H9 (cell line): ENCODE results near the gene NCCRP1. TPM values are rescaled to one million over a fixed set of nuclear protein-coding genes. Genes with fewer than 3 reads are reported as not detected.
A peak's percentile ranks its signal among the peaks of the same experiment; 100 is the strongest.

ENCODE experiments used
- DNase-seq: peaks from one replicate; pipeline ENCODE4 v3.0.0-alpha.2; 2017
- H2AFZ ChIP-seq: one replicate; pipeline ENCODE4 v1.6.1; 2013; ENCODE audit warnings: mild to moderate bottlenecking, low read length, control low read depth, moderate library complexity
- H2AK5ac ChIP-seq: 2 replicates; pipeline ENCODE4 v1.6.1; 2013; ENCODE audit warnings: low read length, control low read depth, mixed read lengths; ENCODE audit not compliant: insufficient read length
- H2BK120ac ChIP-seq: one replicate; pipeline ENCODE4 v1.6.1; 2013; ENCODE audit warnings: low read depth, mild to moderate bottlenecking, low read length, control low read depth, inconsistent platforms; ENCODE audit not compliant: poor library complexity, severe bottlenecking
- H2BK12ac ChIP-seq: 2 replicates; pipeline ENCODE4 v1.6.1; 2013; ENCODE audit warnings: low read length, control low read depth, mixed read lengths, low read depth; ENCODE audit not compliant: insufficient read length
- H2BK15ac ChIP-seq: 2 replicates; pipeline ENCODE4 v1.6.1; 2013; ENCODE audit warnings: low read depth, low read length, control low read depth
- H2BK20ac ChIP-seq: one replicate; pipeline ENCODE4 v1.6.1; 2013; ENCODE audit warnings: low read depth, mild to moderate bottlenecking, low read length, control low read depth, inconsistent platforms; ENCODE audit not compliant: poor library complexity, severe bottlenecking
- H2BK5ac ChIP-seq: 2 replicates; pipeline ENCODE4 v1.6.1; 2013; ENCODE audit warnings: low read length, control low read depth, mixed read lengths; ENCODE audit not compliant: insufficient read length
- H3K14ac ChIP-seq: 2 replicates; pipeline ENCODE4 v1.6.1; 2013; ENCODE audit warnings: low read length, control low read depth; ENCODE audit not compliant: insufficient read depth
- H3K18ac ChIP-seq: 2 replicates; pipeline ENCODE4 v1.6.1; 2013; ENCODE audit warnings: low read depth, mild to moderate bottlenecking, mixed read lengths, low read length, control low read depth; ENCODE audit not compliant: insufficient read length
- H3K23ac ChIP-seq: 2 replicates; pipeline ENCODE4 v1.6.1; 2013; ENCODE audit warnings: low read length, control low read depth, mixed read lengths, low read depth; ENCODE audit not compliant: insufficient read length
- H3K23me2 ChIP-seq: 2 replicates; pipeline ENCODE4 v1.6.1; 2013; ENCODE audit warnings: low read depth, mild to moderate bottlenecking, mixed read lengths, low read length, control low read depth; ENCODE audit not compliant: insufficient read length, poor library complexity, severe bottlenecking
- H3K27ac ChIP-seq: 2 replicates; pipeline ENCODE4 v1.5.1; 2013; ENCODE audit warnings: low read length, control low read depth, mixed read lengths, low read depth; ENCODE audit not compliant: insufficient read length
- H3K27me3 ChIP-seq: 2 replicates; pipeline ENCODE4 v1.6.1; 2013; ENCODE audit warnings: low read length, control low read depth, inconsistent platforms; ENCODE audit not compliant: insufficient read depth
- H3K4ac ChIP-seq: 2 replicates; pipeline ENCODE4 v1.6.1; 2013; ENCODE audit warnings: low read depth, mild to moderate bottlenecking, control low read depth, inconsistent platforms, low read length, moderate library complexity
- H3K4me1 ChIP-seq: 2 replicates; pipeline ENCODE4 v1.6.1; 2013; ENCODE audit warnings: low read length, control low read depth, inconsistent platforms; ENCODE audit not compliant: insufficient read depth
- H3K4me2 ChIP-seq: 2 replicates; pipeline ENCODE4 v1.6.1; 2013; ENCODE audit warnings: low read length, control low read depth, mixed read lengths; ENCODE audit not compliant: insufficient read length, insufficient read depth
- H3K56ac ChIP-seq: 2 replicates; pipeline ENCODE4 v1.6.1; 2013; ENCODE audit warnings: low read depth, mild to moderate bottlenecking, mixed read lengths, low read length, control low read depth; ENCODE audit not compliant: insufficient read length
- H3K79me1 ChIP-seq: 2 replicates; pipeline ENCODE4 v1.6.1; 2013; ENCODE audit warnings: low read depth, mild to moderate bottlenecking, moderate library complexity, low read length, control low read depth, inconsistent platforms; ENCODE audit not compliant: insufficient read depth, poor library complexity, severe bottlenecking
- H3K79me2 ChIP-seq: 2 replicates; pipeline ENCODE4 v1.6.1; 2013; ENCODE audit warnings: low read length, control low read depth, inconsistent platforms; ENCODE audit not compliant: insufficient read depth
- H3K9ac ChIP-seq: 2 replicates; pipeline ENCODE4 v1.6.1; 2013; ENCODE audit warnings: low read length, control low read depth, mixed read lengths; ENCODE audit not compliant: insufficient read length; ENCODE audit errors: extremely low read depth
- H3K9me3 ChIP-seq: one replicate; pipeline ENCODE4 v1.6.1; 2013; ENCODE audit warnings: low read depth, low read length, inconsistent platforms; ENCODE audit not compliant: control insufficient read depth
- H3T11ph ChIP-seq: one replicate; pipeline ENCODE4 v1.6.1; 2013; ENCODE audit warnings: mild to moderate bottlenecking, low read length, control low read depth, inconsistent platforms
- H4K20me1 ChIP-seq: one replicate; pipeline ENCODE4 v1.6.1; 2013; ENCODE audit not compliant: control insufficient read depth, insufficient read length, insufficient read depth
- H4K5ac ChIP-seq: 2 replicates; pipeline ENCODE4 v1.6.1; 2013; ENCODE audit warnings: low read depth, mild to moderate bottlenecking, mixed read lengths, low read length, control low read depth; ENCODE audit not compliant: insufficient read length
- H4K8ac ChIP-seq: replicated peaks from 2 replicates; pipeline ENCODE4 v1.6.1; 2013; ENCODE audit warnings: low read length, control low read depth, mixed read lengths, low read depth; ENCODE audit not compliant: insufficient read length
- H4K91ac ChIP-seq: 2 replicates; pipeline ENCODE4 v1.6.1; 2013; ENCODE audit warnings: low read depth, mild to moderate bottlenecking, moderate library complexity, mixed read lengths, low read length, control low read depth; ENCODE audit not compliant: insufficient read length
- H3K27ac Mint-ChIP-seq, 3 experiments: 2 replicates in 2 of 3; 3 replicates in 1 of 3; pipeline ENCODE4 v1.8.0; 2020 to 2021; ENCODE audit warnings: mixed read lengths in 3 of 3, mild to moderate bottlenecking in 1 of 3, moderate library complexity in 1 of 3
- H3K27me3 Mint-ChIP-seq: 2 replicates; pipeline ENCODE4 v1.8.0; 2021; ENCODE audit warnings: low read depth, mild to moderate bottlenecking, moderate library complexity, mixed read lengths
- H3K36me3 Mint-ChIP-seq, 3 experiments: 2 replicates in 2 of 3; 3 replicates in 1 of 3; pipeline ENCODE4 v1.8.0; 2020 to 2021; ENCODE audit warnings: low read depth in 3 of 3, mixed read lengths in 3 of 3; ENCODE audit not compliant: insufficient read depth in 1 of 3
- H3K4me1 Mint-ChIP-seq, 2 experiments: 2 replicates each; pipeline ENCODE4 v1.8.0; 2020; ENCODE audit warnings: mixed read lengths in 2 of 2
- H3K4me3 Mint-ChIP-seq, 2 experiments: 2 replicates in 1 of 2; 3 replicates in 1 of 2; pipeline ENCODE4 v1.8.0; 2020 to 2021; ENCODE audit warnings: mild to moderate bottlenecking in 2 of 2, mixed read lengths in 2 of 2, moderate library complexity in 1 of 2
- H3K9me3 Mint-ChIP-seq, 2 experiments: 2 replicates in 1 of 2; 3 replicates in 1 of 2; pipeline ENCODE4 v1.8.0; 2020; ENCODE audit warnings: mild to moderate bottlenecking in 2 of 2, mixed read lengths in 2 of 2, moderate library complexity in 1 of 2
- CTCF ChIP-seq: fragments of 200-600 bp; sonication (generic); conservative IDR thresholded peaks from 3 replicates; pipeline ENCODE4 v1.8.0; 2021; ENCODE audit warnings: antibody characterized with exemption, mild to moderate bottlenecking
- whole genome bisulfite sequencing: extraction: QIAGEN DNeasy Blood & Tissue Kit; methylation state at CpG from one replicate; pipeline ENCODE4 v1.1.7; 2013; ENCODE audit warnings: missing lambda C conversion rate, low lambda C conversion rate, mixed read lengths; ENCODE audit not compliant: insufficient read length; ENCODE audit errors: extremely low coverage; 5-methylcytosine and 5-hydroxymethylcytosine counted together
- total RNA-seq: library from RNA; stranded (reverse); gene quantifications from 2 replicates; pipeline ENCODE4 v1.2.1, GENCODE V29; 2021

The NCCRP1 gene
- total RNA-seq, 1 experiment from 2014 or later = 1.9 TPM

- no peak for TF ChIP-seq CTCF
- Mint-ChIP-seq H3K4me1 (peaks cover 18 to 25% of the 10 kb centered on the region in 2 experiments), H3K4me3 (no peak overlapping the region), H3K27me3 (no peaks in the 10 kb centered on the region), H3K27ac (peak overlapping the region; percentile 11 to 56 (median 19); a peak in 4 of 7 replicates), H3K9me3 (no peaks in the 10 kb centered on the region), H3K36me3 (peaks cover 0 to 8% (median 2%) of the 10 kb centered on the region in 3 experiments; a peak in 3 of 7 replicates)
- H3K4me2 ChIP-seq = no peak overlapping the region
- no peak overlapping the region for H3K18ac ChIP-seq
- H3K4ac ChIP-seq = no peak overlapping the region
- H3K14ac ChIP-seq = no peak overlapping the region
- H2AK5ac ChIP-seq = no peak overlapping the region
- no peak overlapping the region for H3K9ac ChIP-seq
- WGBS = no CpG with 5 or more reads among the region's 15 CpGs
- H4K20me1 ChIP-seq = peaks cover 5% of the 10 kb centered on the region
- peaks cover 5% of the 10 kb centered on the region for H3K23me2 ChIP-seq
- no peak overlapping the region for H3K56ac ChIP-seq
- no peak overlapping the region for H3T11ph ChIP-seq
- peaks cover 4% of the 10 kb centered on the region; the same call in 1 of the 2 replicates for H3K79me2 ChIP-seq
- H3K27me3 ChIP-seq = no peaks in the 10 kb centered on the region
- no peak overlapping the region for H3K27ac ChIP-seq
- no peak overlapping the region for H4K5ac ChIP-seq
- H2BK15ac ChIP-seq = no peak overlapping the region
- no peak overlapping the region for H2BK120ac ChIP-seq
- no peak overlapping the region for H4K91ac ChIP-seq
- no peak overlapping the region for H3K23ac ChIP-seq
- peaks cover 3% of the 10 kb centered on the region; the same call in 1 of the 2 replicates for H3K4me1 ChIP-seq
- H2AFZ ChIP-seq = no peak overlapping the region
- no peak overlapping the region for H2BK5ac ChIP-seq
- H4K8ac ChIP-seq = no peak overlapping the region
- H3K9me3 ChIP-seq = no peaks in the 10 kb centered on the region
- no peaks in the 10 kb centered on the region for H3K79me1 ChIP-seq
- H2BK20ac ChIP-seq = no peak overlapping the region
- no peak for DNase-seq
- no peak overlapping the region for H2BK12ac ChIP-seq
Observed at GRCh38 chr19:39162441-39163043, 34.2 kb upstream of the NCCRP1 start.
